KMS-11 (cell line): ENCODE data around the gene GAB2.

Experiments used
- H2AFZ ChIP-seq: fragments of 200-600 bp; sonication (generic); 2 replicates; pipeline ENCODE4 v1.6.1; 2016; ENCODE audit warnings: antibody characterized with exemption, mixed run types, low read depth
- H3K27ac ChIP-seq: fragments of 200-600 bp; sonication (generic); 2 replicates; pipeline ENCODE4 v1.6.1; 2016; ENCODE audit warnings: mild to moderate bottlenecking, mixed run types
- H3K27me3 ChIP-seq: fragments of 200-600 bp; sonication (generic); 2 replicates; pipeline ENCODE4 v1.6.1; 2017; ENCODE audit warnings: mild to moderate bottlenecking, low read depth, mixed run types, moderate library complexity; ENCODE audit not compliant: insufficient read depth
- H3K36me3 ChIP-seq: fragments of 200-600 bp; sonication (generic); 2 replicates; pipeline ENCODE4 v1.6.1; 2017; ENCODE audit warnings: mild to moderate bottlenecking, mixed run types; ENCODE audit not compliant: insufficient read depth
- H3K4me1 ChIP-seq: fragments of 200-600 bp; sonication (generic); 2 replicates; pipeline ENCODE4 v1.6.1; 2016; ENCODE audit warnings: mild to moderate bottlenecking, low read depth, mixed run types; ENCODE audit not compliant: poor library complexity, severe bottlenecking
- H3K4me2 ChIP-seq: fragments of 200-600 bp; sonication (generic); 2 replicates; pipeline ENCODE4 v1.7.0; 2016; ENCODE audit warnings: mild to moderate bottlenecking, mixed run types
- H3K4me3 ChIP-seq: fragments of 200-600 bp; sonication (generic); IDR thresholded peaks from 2 replicates; pipeline ENCODE4 v1.6.1; 2017; ENCODE audit warnings: low read depth, low read length, mixed read lengths; ENCODE audit not compliant: insufficient read depth
- H3K79me2 ChIP-seq: fragments of 200-600 bp; sonication (generic); 2 replicates; pipeline ENCODE4 v1.6.1; 2016; ENCODE audit warnings: low read depth, mixed run types; ENCODE audit not compliant: insufficient read depth
- H3K9ac ChIP-seq: fragments of 200-600 bp; sonication (generic); 2 replicates; pipeline ENCODE4 v1.6.1; 2016; ENCODE audit warnings: mild to moderate bottlenecking, mixed run types
- H4K20me1 ChIP-seq: fragments of 200-600 bp; sonication (generic); 2 replicates; pipeline ENCODE4 v1.6.1; 2016; ENCODE audit warnings: mild to moderate bottlenecking, mixed run types; ENCODE audit not compliant: insufficient read depth
- TF ChIP-seq, protein P1 (sequence below): fragments of 200-600 bp; sonication (generic); conservative IDR thresholded peaks from 2 replicates; pipeline ENCODE4 v1.6.1; 2017; ENCODE audit warnings: low read depth, mild to moderate bottlenecking, antibody characterized with exemption, low read length, moderate library complexity, mixed read lengths

The GAB2 gene

DNA sequence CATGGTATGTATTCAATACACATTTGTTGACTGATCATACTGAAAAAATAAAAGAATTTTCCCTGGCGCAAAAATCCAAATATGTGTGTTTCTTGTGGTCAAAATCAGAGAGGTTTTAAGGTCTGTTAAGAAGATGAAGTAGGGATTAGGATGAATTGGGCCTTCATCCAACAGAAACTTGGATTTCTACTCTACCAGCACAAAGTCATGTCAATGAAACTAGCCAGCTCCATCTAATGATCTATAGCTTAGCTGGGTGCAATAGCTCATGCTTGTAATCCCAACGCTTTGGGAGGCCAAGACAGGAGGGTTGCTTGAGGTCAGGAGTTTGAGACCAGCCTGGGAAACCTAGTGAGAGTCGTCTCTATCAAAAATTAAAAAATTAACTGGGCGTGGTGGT is 163.4 kb downstream of the GAB2 start:
- no peak overlapping the region for H3K27ac ChIP-seq
- H3K9ac ChIP-seq, result no peak overlapping the region
- H3K79me2 ChIP-seq, result no peaks in the 10 kb centered on the region
- no peaks in the 10 kb centered on the region for H3K4me1 ChIP-seq
- no peaks in the 10 kb centered on the region for H4K20me1 ChIP-seq
- TF ChIP-seq, protein P1, sequence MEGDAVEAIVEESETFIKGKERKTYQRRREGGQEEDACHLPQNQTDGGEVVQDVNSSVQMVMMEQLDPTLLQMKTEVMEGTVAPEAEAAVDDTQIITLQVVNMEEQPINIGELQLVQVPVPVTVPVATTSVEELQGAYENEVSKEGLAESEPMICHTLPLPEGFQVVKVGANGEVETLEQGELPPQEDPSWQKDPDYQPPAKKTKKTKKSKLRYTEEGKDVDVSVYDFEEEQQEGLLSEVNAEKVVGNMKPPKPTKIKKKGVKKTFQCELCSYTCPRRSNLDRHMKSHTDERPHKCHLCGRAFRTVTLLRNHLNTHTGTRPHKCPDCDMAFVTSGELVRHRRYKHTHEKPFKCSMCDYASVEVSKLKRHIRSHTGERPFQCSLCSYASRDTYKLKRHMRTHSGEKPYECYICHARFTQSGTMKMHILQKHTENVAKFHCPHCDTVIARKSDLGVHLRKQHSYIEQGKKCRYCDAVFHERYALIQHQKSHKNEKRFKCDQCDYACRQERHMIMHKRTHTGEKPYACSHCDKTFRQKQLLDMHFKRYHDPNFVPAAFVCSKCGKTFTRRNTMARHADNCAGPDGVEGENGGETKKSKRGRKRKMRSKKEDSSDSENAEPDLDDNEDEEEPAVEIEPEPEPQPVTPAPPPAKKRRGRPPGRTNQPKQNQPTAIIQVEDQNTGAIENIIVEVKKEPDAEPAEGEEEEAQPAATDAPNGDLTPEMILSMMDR, result no peak
- no peaks in the 10 kb centered on the region for H3K36me3 ChIP-seq
- H3K4me3 ChIP-seq, result no peak overlapping the region
- no peak overlapping the region for H2AFZ ChIP-seq
- H3K27me3 ChIP-seq, result no peaks in the 10 kb centered on the region
- H3K4me2 ChIP-seq, result no peak overlapping the region

DNA sequence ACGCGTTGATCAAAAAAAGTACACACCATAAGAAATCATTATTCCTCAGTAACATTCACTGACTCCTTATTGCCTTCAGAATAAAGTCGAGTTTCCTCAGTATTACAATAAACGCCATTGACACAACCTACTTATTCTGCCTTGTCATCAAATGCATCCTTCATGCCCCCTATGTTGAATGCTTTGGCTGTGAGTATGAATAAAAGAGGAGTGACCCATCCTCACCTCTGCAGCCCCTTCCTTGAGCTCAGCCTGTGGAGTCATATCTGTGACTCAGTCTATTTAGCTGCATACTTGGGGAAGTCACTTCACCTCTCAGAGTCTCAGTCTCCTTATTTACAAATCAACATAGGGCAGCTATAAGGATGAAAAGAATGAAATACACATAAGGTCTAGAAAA is 163.8 kb downstream of the GAB2 start:
- Histone ChIP-seq H3K27me3 (no peaks in the 10 kb centered on the region), H3K79me2 (no peaks in the 10 kb centered on the region), H3K4me2 (no peak overlapping the region), H4K20me1 (no peaks in the 10 kb centered on the region), H3K4me1 (no peaks in the 10 kb centered on the region), H3K36me3 (no peaks in the 10 kb centered on the region), H3K4me3 (no peak overlapping the region), H3K27ac (no peak overlapping the region), H3K9ac (no peak overlapping the region), H2AFZ (no peak overlapping the region)
- TF ChIP-seq, protein P1, result no peak

DNA sequence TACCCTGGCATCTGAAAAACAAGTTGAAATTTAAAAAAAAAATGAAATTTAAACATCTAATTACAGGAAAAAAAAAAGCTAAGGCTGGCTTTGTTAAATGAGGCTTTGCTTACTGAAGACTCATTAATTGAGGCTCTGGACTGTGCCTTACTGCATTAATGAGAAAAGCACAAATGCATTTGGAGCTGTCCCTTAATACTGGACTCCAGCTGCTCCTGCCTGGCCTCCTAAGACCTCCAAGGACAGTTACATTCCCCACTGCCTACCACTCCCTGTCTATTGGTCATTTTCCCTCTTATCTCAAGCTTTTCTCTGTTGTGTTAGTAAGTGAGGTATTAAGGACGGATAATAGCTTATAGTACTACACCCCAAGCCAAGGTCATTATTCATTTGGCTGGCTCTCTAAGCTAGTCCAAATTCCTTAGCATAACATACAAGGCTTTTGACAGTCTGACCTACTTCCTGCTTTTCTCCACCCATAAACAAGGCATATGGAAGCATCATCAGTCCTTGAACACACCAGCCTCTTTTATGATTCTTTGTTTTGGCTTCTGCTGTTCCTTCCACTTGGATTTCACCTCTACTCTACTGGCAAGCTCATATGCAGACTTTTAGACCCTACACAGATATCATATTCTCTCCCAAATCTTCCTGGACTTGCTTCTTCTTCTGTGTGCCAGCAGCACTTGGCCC is 166.4 kb downstream of the GAB2 start:
- no peak overlapping the region for H3K4me2 ChIP-seq
- no peaks in the 10 kb centered on the region for H3K36me3 ChIP-seq
- no peak overlapping the region for H3K27ac ChIP-seq
- H3K4me1 ChIP-seq, result no peaks in the 10 kb centered on the region
- H3K9ac ChIP-seq, result no peak overlapping the region
- H3K79me2 ChIP-seq, result no peaks in the 10 kb centered on the region
- no peak overlapping the region for H2AFZ ChIP-seq
- TF ChIP-seq, protein P1, result no peak
- no peaks in the 10 kb centered on the region for H4K20me1 ChIP-seq
- H3K4me3 ChIP-seq, result no peak overlapping the region
- H3K27me3 ChIP-seq, result no peaks in the 10 kb centered on the region

DNA sequence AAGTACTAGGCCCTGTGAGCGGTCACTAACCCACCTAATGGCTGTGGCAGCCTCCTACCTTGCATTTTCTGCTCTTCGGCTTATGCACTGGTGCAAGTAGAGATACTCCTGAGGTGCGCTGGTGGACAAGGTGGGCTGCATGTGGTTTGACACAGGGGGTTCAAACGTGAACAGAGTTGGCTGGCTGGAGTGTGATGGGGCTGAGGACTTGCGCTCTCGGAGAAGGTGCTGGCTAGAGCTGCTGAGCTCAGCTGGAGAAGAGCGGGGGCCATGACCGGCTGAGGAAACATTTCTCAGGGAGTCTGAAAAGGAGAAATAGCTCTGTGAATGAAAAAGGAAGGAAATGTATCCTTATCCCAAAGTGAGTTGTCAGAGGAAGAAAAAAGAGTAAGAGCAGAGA is 167.5 kb downstream of the GAB2 start:
- no peak overlapping the region for H3K27ac ChIP-seq
- H2AFZ ChIP-seq, result no peak overlapping the region
- TF ChIP-seq, protein P1, result no peak
- H3K27me3 ChIP-seq, result no peaks in the 10 kb centered on the region
- H3K4me3 ChIP-seq, result no peak overlapping the region
- no peaks in the 10 kb centered on the region for H3K79me2 ChIP-seq
- H3K9ac ChIP-seq, result no peak overlapping the region
- no peaks in the 10 kb centered on the region for H3K36me3 ChIP-seq
- H3K4me1 ChIP-seq, result no peaks in the 10 kb centered on the region
- no peak overlapping the region for H3K4me2 ChIP-seq
- H4K20me1 ChIP-seq, result no peaks in the 10 kb centered on the region
